AG09319 (cell line): ENCODE measurements around the gene RTCB.
"Not testable (repeated sequence)": the region's sequence is repeated elsewhere in the genome, so short reads cannot be mapped to it uniquely, and the experiment has no call there.

Source experiments
- DNase-seq: peaks from one replicate; pipeline ENCODE4 v3.0.0-alpha.2; 2010; ENCODE audit warnings: low read depth; ENCODE audit errors: extremely low read depth
- CTCF ChIP-seq: IDR thresholded peaks from 2 replicates; pipeline ENCODE4 v1.5.1; 2011; ENCODE audit warnings: low read depth, mild to moderate bottlenecking, inconsistent platforms, low read length, moderate library complexity

Gene RTCB

GRCh38 chr22:32353840-32354239 is 58.2 kb downstream of the RTCB start:
- no peak for DNase-seq
- no peak for TF ChIP-seq CTCF

GRCh38 chr22:32353292-32353691 is 58.8 kb downstream of the RTCB start:
- no peak for DNase-seq
- no peak for TF ChIP-seq CTCF

- DNase-seq = no peak
These were observed 59.4 kb downstream of the RTCB start for GRCh38 chr22:32352681-32353080.

GRCh38 chr22:32351875-32352274 is 60.2 kb downstream of the RTCB start:
- DNase-seq = not testable (repeated sequence)

More at GRCh38 chr22:32352681-32353080, 59.4 kb downstream of the RTCB start:
- no peak for TF ChIP-seq CTCF

- no peak for DNase-seq
- no peak for TF ChIP-seq CTCF
These were observed 63.9 kb downstream of the RTCB start for GRCh38 chr22:32348031-32348611.

GRCh38 chr22:32343941-32344340 is 68.1 kb downstream of the RTCB start:
- no peak for TF ChIP-seq CTCF
- DNase-seq = no peak

- no peak for DNase-seq
- no peak for TF ChIP-seq CTCF
These were observed 69.1 kb downstream of the RTCB start for GRCh38 chr22:32342977-32343376.

- TF ChIP-seq CTCF = no peak
- DNase-seq = no peak
These were observed 70.8 kb downstream of the RTCB start for GRCh38 chr22:32341122-32341740.
